GM18511 (cell line): Measurements from ENCODE around the gene EID2.

Source experiments
- ATAC-seq: cut with Tn5 transposase; IDR thresholded peaks from one replicate; pipeline ENCODE4 v1.9.1; 2021; ENCODE audit warnings: mild to moderate bottlenecking, moderate library complexity; ENCODE audit not compliant: unreplicated experiment

EID2 gene

GRCh38 chr19:39506598-39506943 is 33.4 kb downstream of the EID2 start:
- ATAC-seq: no peak

GRCh38 chr19:39502640-39503417 is 37.1 kb downstream of the EID2 start:
- no peak for ATAC-seq

GRCh38 chr19:39501340-39501739 is 38.6 kb downstream of the EID2 start:
- no peak for ATAC-seq

- ATAC-seq: no peak
These were observed 39.4 kb downstream of the EID2 start for GRCh38 chr19:39500543-39500942.

- ATAC-seq: no peak
These were observed 40.0 kb downstream of the EID2 start for GRCh38 chr19:39499932-39500331.

GRCh38 chr19:39498798-39499642 is 40.9 kb downstream of the EID2 start, which contains the start of gene DLL3:
TSS of gene DLL3 (plus strand) at chr19:39498947. CDS start at chr19:39498975, 28 bp downstream.
- no peak for ATAC-seq

- no peak for ATAC-seq
These were observed 41.8 kb downstream of the EID2 start for GRCh38 chr19:39497996-39498797.

GRCh38 chr19:39497701-39497995 is 42.3 kb downstream of the EID2 start:
- ATAC-seq: no peak

- no peak for ATAC-seq
These were observed 43.9 kb downstream of the EID2 start for GRCh38 chr19:39496063-39496462.

- no peak for ATAC-seq
These were observed 45.3 kb downstream of the EID2 start for GRCh38 chr19:39494661-39495060.

GRCh38 chr19:39492788-39493187 is 47.2 kb downstream of the EID2 start:
- no peak for ATAC-seq

GRCh38 chr19:39492225-39492624 is 47.7 kb downstream of the EID2 start:
- no peak for ATAC-seq

GRCh38 chr19:39489756-39490155 is 50.2 kb downstream of the EID2 start:
- no peak for ATAC-seq
